ENCODE results near the gene RNMT.
"Not testable (repeated sequence)": the region's sequence is repeated elsewhere in the genome, so short reads cannot be mapped to it uniquely, and the experiment has no call there.

RNMT gene

DNA sequence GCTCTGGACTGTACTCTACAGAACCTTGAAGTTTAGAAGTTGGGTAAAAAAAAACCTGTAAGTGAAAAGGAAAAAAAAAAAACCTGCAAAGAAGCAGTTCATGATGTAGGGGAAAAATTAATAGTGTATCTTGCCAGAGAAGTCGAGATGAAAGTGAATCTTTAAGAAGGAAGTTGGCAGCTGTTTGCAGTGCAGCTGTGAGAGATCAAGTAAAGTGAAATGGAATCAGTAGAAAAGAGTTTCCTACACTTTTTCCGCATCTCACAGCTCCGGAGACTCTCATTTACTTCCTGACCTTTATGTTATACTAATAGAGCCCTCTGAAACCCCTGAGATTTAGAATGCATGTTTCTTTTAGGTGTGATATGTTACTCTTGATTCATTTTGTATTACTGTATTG, 19.2 kb downstream of the RNMT start:
- no peak for DNase-seq

- DNase-seq: no peak
Observed at GRCh38 chr18:13746633-13747032, 20.2 kb downstream of the RNMT start.

DNA sequence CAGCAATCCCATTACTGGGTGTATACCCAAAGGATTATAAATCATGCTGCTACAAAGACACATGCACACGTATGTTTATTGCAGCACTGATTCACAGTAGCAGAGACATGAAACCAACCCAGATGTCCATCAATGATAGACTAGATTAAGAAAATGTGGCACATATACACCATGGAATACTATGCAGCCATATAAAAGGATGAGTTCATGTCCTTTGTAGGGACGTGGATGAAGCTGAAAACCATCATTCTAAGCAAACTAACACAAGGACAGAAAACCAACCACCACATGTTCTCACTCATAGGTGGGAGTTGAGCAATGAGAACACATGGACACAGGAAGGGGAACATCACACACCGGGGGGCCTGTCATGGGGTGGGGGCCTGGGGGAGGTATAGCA, 25.1 kb downstream of the RNMT start:
- not testable (repeated sequence) for DNase-seq

- no peak for DNase-seq
Observed at GRCh38 chr18:13756261-13756660, 29.8 kb downstream of the RNMT start.

DNA sequence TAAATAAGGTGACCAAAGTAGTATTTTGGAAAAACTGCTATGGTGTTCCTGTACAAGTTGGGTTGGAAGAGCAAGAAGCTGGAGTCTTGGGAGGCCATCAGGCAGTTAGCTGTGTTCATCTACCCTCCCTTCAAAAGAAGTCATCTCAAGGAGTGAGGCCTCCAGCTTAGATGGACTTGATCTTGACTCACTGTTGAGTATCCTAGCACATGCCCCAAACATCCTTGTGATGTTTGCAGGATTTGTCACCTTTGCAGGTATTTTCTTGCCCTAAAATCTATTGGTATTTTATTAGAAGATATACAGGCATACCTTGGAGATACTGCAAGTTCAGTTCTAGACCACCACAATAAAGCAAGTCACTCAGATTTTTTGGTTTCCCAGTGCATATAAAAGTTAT, 30.2 kb downstream of the RNMT start:
- no peak for DNase-seq

GRCh38 chr18:13758622-13759021, 32.1 kb downstream of the RNMT start:
- DNase-seq: no peak

DNA sequence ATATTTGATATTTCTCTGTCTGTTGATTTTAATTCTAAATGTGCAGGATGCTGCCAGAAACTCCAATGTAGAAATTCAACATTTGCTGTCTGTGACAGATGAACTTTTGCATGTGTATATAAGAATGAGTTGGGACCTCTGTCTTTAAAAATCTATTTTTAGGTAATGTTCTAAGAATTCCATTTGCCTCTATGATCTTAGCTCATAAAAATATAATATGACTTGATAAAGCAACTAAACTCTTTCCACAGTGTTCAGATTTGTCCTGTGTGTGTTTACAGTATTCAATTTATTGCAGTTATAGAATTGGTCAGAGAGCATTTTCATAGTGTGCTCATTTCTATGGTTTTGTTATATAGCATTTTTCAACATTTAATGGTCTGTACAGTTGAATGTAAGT, 33.6 kb downstream of the RNMT start:
- DNase-seq: no peak

DNA sequence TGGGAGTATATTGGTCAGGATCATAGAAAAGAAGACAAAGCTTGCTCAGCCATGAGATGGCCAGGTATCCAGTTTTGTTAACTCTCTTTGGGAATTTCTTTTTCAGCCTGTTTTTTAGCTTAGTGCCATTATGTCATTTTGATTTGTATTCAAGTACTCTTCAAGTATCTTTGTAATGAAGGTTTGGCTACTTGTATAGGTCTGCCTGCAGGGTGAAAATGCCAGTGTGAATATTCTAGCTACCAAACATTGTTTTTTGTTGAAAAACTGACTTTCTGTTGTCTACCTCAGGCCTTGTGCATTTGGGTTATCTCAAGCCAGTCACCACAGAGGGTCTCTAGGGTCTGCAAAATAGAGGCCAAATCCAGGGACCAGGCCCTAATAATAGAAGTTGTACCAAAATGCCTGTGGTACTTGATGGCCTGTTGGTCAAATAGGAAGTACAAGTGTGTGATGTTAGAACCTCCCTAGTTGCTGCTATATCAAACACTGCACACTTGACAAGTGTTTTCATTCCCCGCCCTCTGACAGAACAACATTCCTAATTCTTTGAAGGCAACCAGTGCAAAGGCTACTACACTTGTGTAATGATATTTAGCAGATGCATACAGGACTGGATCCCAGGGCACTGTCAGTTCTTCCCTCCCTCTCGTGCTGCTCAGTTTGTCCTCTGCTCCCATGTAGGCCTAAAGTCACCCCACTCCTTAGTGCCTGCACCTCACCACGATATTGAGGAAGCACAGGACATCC, 36.4 kb downstream of the RNMT start:
- DNase-seq: no peak

DNA sequence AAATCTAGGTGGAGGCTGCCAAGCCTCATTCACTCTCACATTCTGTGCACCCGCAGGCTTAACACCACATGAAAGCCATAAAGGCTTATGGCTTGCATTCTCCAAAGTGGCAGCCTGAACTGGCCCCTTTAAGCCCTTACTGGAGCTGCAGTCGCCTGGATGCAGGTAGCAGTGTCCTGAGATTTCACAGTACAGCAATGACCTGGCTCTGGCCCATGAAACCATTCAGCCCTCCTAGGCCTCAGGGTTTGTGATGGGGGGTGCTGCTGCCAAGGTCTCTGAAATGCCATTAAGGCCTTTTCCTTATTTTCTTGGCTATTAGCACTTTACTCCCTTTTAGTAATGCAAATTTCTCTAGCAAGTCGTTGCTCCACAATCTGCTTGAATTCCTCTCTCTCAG, 48.6 kb downstream of the RNMT start:
- no peak for DNase-seq

DNA sequence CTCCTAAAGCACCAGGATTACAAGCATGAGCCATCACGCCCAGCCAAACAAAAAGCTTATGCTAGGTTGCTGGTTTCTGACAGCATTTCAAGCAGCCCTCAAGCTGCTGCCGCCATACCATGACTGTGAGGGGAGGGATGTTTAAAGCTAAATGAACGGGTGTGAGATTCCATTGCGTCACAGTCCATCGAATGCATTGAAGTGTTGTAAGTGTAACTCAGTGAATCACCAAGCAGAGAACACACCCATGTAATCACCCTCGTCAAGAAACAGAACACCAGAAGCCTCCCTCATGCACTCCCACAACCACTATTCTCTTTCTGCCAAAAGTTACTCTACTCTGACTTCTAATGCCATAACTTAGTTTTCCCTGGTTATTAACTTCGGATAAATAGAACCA, 64.7 kb downstream of the RNMT start:
- DNase-seq: no peak

DNA sequence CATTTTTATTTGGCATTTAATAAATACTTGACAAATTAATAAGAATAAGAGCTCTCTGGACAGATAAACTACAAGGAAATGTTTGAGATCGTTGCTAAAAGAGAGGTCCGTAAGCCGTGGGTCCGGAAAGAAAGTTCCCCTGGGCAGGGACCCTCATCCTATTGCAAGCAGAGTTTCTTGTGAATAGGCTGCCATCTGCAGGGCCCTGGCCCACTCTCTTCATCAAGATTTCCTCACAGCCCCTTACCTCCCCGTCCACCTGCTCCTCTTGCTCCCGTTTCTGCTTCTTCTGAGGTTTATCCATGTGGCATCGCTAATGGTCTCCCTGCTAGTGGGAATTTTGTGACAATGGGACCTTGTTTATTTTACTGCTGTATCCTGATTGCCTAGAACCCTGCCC, 67.3 kb downstream of the RNMT start:
- no peak for DNase-seq

DNA sequence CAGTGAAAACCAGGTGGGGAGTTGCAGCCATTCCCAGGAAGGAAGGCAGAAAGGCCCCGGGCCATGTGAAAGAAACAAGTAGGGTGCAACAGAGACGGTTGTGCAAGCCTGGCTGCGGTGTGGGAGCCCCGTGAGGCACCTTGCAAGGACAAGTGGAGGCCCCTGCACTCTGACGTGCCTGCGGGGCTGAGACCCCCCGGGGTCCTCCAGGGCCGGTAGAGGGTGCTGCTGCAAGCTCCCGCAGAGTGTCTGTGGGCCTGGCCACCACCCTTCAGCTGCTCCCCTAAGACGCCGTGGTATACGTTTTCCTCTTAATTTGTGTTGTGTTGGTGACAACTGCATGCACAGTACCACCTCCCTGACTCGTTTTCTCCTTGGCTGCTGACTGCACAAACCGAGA, 70.0 kb downstream of the RNMT start:
- DNase-seq: no peak

- DNase-seq: no peak
Observed at GRCh38 chr18:13797157-13797611, 70.7 kb downstream of the RNMT start.

DNA sequence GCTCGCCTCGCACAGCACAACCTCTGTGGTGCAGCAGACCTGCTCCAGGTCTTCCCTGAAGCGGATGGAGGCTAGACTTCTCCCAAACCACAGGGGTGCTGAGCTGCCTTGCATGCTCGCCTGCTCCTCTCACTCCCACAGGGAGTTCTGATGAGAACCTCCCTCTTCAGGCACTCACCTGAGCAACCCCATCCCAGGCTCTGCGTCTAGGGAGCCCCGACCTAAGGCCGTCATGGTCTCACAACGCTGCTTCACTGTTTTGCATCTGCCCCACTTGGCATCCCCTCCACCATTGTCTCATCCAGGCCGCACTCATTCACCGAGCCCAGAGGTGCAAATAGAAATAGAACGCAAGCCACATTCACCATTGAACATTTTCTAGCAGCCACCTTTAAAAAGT, 72.9 kb downstream of the RNMT start:
- no peak for DNase-seq

- peak; percentile 59 to 70 for DNase-seq
Observed at GRCh38 chr18:13800505-13801259, 74.2 kb downstream of the RNMT start.

- DNase-seq: no peak
Observed at GRCh38 chr18:13801260-13801601, 74.8 kb downstream of the RNMT start.

GRCh38 chr18:13804305-13804704, 77.8 kb downstream of the RNMT start:
- DNase-seq: no peak

GRCh38 chr18:13808294-13809042, 82.0 kb downstream of the RNMT start:
- DNase-seq: no peak

DNA sequence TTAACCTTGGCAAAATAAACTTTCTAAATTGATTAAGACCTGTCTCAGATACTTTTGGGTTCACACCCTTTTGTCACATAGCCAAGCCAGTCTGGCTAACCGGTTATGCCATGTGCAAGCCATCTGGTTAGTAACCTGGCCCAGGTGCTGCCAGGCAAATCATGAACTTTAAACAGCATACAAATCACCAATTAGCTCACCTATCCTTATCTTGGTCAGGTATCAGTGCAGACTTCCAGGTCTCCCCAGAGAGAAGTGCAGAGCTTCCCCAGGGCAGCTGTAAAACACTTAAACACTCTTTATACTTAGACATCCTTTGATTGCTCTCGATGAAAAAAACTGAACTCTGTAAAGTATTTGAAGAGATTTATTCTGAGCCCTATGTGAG, 82.6 kb downstream of the RNMT start:
- DNase-seq: no peak

GRCh38 chr18:13809531-13810255, 83.2 kb downstream of the RNMT start:
- DNase-seq: no peak

- no peak for DNase-seq
Observed at GRCh38 chr18:13810950-13811485, 84.5 kb downstream of the RNMT start.

GRCh38 chr18:13811993-13812392, 85.5 kb downstream of the RNMT start:
- DNase-seq: no peak

Measured in activated CD4-positive, alpha-beta T cell treated with anti-CD3 and anti-CD28 coated beads, Interleukin-2, amount 50 U/mL, for 48 hours (primary cell).